GM23248 (cell line): ENCODE data around the gene URB1. TPM values are rescaled to one million over a fixed set of nuclear protein-coding genes. Genes with fewer than 3 reads are reported as not detected.

Source experiments
- DNase-seq: peaks from one replicate; pipeline ENCODE4 v3.0.0-alpha.2; 2015
- H2AFZ ChIP-seq: fragments of 200-600 bp; sonication (generic); 2 replicates; pipeline ENCODE4 v1.6.1; 2016; ENCODE audit warnings: antibody characterized with exemption
- H3F3A ChIP-seq: fragments of 200-600 bp; sonication (generic); 2 replicates; pipeline ENCODE4 v1.6.1; 2016; ENCODE audit warnings: mild to moderate bottlenecking, antibody characterized with exemption, mixed run types; ENCODE audit not compliant: insufficient read depth
- H3K27ac ChIP-seq: fragments of 200-600 bp; sonication (generic); 2 replicates; pipeline ENCODE4 v1.5.1; 2016; ENCODE audit warnings: mild to moderate bottlenecking
- H3K27me3 ChIP-seq: fragments of 200-600 bp; sonication (generic); replicated peaks from 2 replicates; pipeline ENCODE4 v1.6.1; 2016; ENCODE audit warnings: mild to moderate bottlenecking; ENCODE audit not compliant: insufficient read depth
- H3K36me3 ChIP-seq: fragments of 200-600 bp; sonication (generic); 2 replicates; pipeline ENCODE4 v1.6.1; 2016; ENCODE audit warnings: low read depth, mild to moderate bottlenecking
- H3K4me1 ChIP-seq: fragments of 200-600 bp; sonication (generic); 2 replicates; pipeline ENCODE4 v1.6.1; 2016; ENCODE audit warnings: mild to moderate bottlenecking; ENCODE audit not compliant: insufficient read depth
- H3K4me2 ChIP-seq: fragments of 200-600 bp; sonication (generic); one replicate; pipeline ENCODE4 v1.6.1; 2016; ENCODE audit warnings: mild to moderate bottlenecking; ENCODE audit not compliant: unreplicated experiment
- H3K4me3 ChIP-seq: fragments of 200-600 bp; sonication (generic); 2 replicates; pipeline ENCODE4 v1.5.1; 2016; ENCODE audit warnings: mild to moderate bottlenecking
- H3K79me2 ChIP-seq: fragments of 200-600 bp; sonication (generic); 2 replicates; pipeline ENCODE4 v1.6.1; 2016; ENCODE audit warnings: mild to moderate bottlenecking; ENCODE audit not compliant: insufficient read depth
- H3K9ac ChIP-seq: fragments of 200-600 bp; sonication (generic); 2 replicates; pipeline ENCODE4 v1.6.1; 2016; ENCODE audit warnings: mild to moderate bottlenecking
- H3K9me2 ChIP-seq: fragments of 200-600 bp; sonication (generic); 2 replicates; pipeline ENCODE4 v1.6.1; 2016; ENCODE audit warnings: mixed run types, mild to moderate bottlenecking, moderate library complexity; ENCODE audit not compliant: insufficient read depth
- H3K9me3 ChIP-seq: fragments of 200-600 bp; sonication (generic); one replicate; pipeline ENCODE4 v1.6.1; 2017; ENCODE audit warnings: low read depth
- H4K20me1 ChIP-seq: fragments of 200-600 bp; sonication (generic); 2 replicates; pipeline ENCODE4 v1.6.0; 2016; ENCODE audit not compliant: insufficient read depth
- EZH2 ChIP-seq: fragments of 200-600 bp; sonication (generic); IDR thresholded peaks from 2 replicates; pipeline ENCODE4 v1.6.1; 2018; ENCODE audit warnings: antibody characterized with exemption, mild to moderate bottlenecking; ENCODE audit not compliant: insufficient read depth, poor library complexity, severe bottlenecking
- EZH2phosphoT487 ChIP-seq: fragments of 200-600 bp; sonication (generic); IDR thresholded peaks from 2 replicates; pipeline ENCODE4 v1.6.1; 2018; ENCODE audit warnings: antibody characterized with exemption, moderate library complexity, mild to moderate bottlenecking, low read depth; ENCODE audit not compliant: insufficient read depth
- WGBS, 2 experiments: methylation state at CpG; one replicate each; pipeline ENCODE4 v1.1.6; 2015 to 2017; ENCODE audit warnings: low lambda C conversion rate in 2 of 2, low coverage in 1 of 2; ENCODE audit errors: missing lambda C conversion rate in 2 of 2; 5-methylcytosine and 5-hydroxymethylcytosine counted together
- in situ Hi-C: fragments of 300-500 bp; cut with MboI; formaldehyde crosslinking; loops from 2 replicates; pipeline ENCODE4 v1.15.0; 2020
- polyA plus RNA-seq: library from polyadenylated mRNA; unstranded; fragments of >200 nt; fragmentation: Nextera tagmentation; extraction: Ambion mirVana; gene quantifications from 2 replicates; pipeline ENCODE4 v1.2.1, GENCODE V29; 2016
- total RNA-seq: library from RNA; depleted of rRNA; stranded (reverse); fragments of >200 nt; shearing (Covaris generic); gene quantifications from 2 replicates; pipeline ENCODE4 v1.2.3, GENCODE V29; 2014

Gene URB1
- total and polyA plus RNA-seq, 2 experiments from 2014 or later = 4.9 to 15.7 TPM

DNA sequence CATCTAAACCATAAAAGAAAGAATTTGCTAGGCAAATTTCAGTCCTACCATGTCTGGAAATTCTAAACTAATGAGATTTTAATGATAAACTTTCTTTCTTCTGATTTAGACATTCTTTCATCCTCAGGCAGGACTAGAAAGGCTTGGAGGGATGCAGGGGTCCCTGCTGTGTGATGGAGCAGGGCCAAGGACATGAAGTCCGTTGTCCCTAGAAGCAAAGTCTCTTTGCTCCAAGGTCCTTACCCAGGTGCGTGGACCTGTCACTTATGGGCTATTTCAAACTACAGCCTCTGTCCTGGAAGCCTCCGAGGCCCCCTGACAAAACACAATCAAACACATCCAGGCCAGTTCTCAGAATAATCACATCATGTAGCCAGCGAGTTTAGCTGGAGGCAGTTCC lies 26.6 kb downstream of the URB1 start:
- peaks cover 51% of the 10 kb centered on the region for H3K79me2 ChIP-seq
- TF ChIP-seq EZH2phosphoT487 = no peak
- no peak for TF ChIP-seq EZH2
- H3K27me3 ChIP-seq = no peaks in the 10 kb centered on the region
- H3K9ac ChIP-seq = no peak overlapping the region
- no peak overlapping the region for H3K4me2 ChIP-seq
- H4K20me1 ChIP-seq = no peaks in the 10 kb centered on the region
- H2AFZ ChIP-seq = no peak overlapping the region
- H3K36me3 ChIP-seq = peaks cover 63% of the 10 kb centered on the region
- 86% methylated on average over 4 of the region's 4 CpGs for WGBS, 2 experiments
- DNase-seq = no peak
- H3K27ac ChIP-seq = no peak overlapping the region
- peaks cover 6% of the 10 kb centered on the region for H3F3A ChIP-seq
- in situ Hi-C loops = no loop called here
- no peaks in the 10 kb centered on the region for H3K9me2 ChIP-seq
- no peaks in the 10 kb centered on the region for H3K9me3 ChIP-seq
- no peak overlapping the region for H3K4me3 ChIP-seq
- peaks cover 4% of the 10 kb centered on the region for H3K4me1 ChIP-seq

DNA sequence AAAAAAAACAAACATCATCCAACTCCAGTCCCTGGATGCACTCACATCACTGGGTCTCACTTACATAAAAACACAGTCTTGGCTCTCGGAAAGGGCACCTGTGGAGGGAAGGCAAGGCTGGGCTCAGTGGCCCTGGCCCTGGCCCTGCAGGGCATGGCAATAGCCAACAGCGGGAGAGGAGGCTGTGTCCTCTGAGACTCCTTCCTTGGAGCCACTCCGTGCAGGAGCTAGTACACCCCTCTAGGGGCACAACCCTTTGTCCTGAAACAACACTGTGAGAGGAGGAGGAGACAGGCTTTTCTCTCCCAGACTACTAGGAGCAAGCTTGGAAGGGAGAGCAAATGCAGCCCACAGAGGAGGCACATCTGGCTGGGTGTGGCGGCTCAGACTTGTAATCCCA lies 28.0 kb downstream of the URB1 start:
- H3K9me3 ChIP-seq = no peaks in the 10 kb centered on the region
- TF ChIP-seq EZH2 = no peak
- TF ChIP-seq EZH2phosphoT487 = no peak
- in situ Hi-C loops = no loop called here
- no peak overlapping the region for H3K9ac ChIP-seq
- H3F3A ChIP-seq = no peaks in the 10 kb centered on the region
- no peak overlapping the region for H2AFZ ChIP-seq
- H3K36me3 ChIP-seq = peaks cover 62% of the 10 kb centered on the region
- H3K4me1 ChIP-seq = no peaks in the 10 kb centered on the region
- no peak overlapping the region for H3K27ac ChIP-seq
- WGBS, 2 experiments = 86 to 89% methylated on average over 4 of the region's 4 CpGs
- peaks cover 37% of the 10 kb centered on the region; the same call in 1 of the 2 replicates for H3K79me2 ChIP-seq
- H3K27me3 ChIP-seq = no peaks in the 10 kb centered on the region
- no peak overlapping the region for H3K4me2 ChIP-seq
- H3K4me3 ChIP-seq = no peak overlapping the region
- no peak for DNase-seq
- H4K20me1 ChIP-seq = no peaks in the 10 kb centered on the region
- no peaks in the 10 kb centered on the region for H3K9me2 ChIP-seq

DNA sequence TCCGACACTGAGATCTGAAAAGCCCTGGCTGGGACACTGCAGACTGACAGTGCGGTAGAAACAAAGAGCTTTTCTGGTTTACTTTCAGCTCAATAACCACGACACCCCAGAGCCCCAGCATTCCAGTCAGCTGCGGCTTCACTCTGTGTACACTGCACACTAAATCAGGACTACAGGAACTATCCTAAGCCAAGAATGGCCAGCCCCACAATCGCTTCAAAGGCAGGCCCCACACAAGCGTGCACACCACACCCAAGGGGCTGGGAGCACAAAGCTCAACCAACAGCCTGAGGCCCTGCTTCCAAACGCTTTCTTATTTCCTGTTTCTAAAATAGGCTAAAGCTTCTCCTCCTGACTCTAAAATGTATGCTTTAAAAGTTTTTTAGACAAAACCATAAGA lies 28.4 kb downstream of the URB1 start:
- H3K36me3 ChIP-seq = peaks cover 62% of the 10 kb centered on the region

DNA sequence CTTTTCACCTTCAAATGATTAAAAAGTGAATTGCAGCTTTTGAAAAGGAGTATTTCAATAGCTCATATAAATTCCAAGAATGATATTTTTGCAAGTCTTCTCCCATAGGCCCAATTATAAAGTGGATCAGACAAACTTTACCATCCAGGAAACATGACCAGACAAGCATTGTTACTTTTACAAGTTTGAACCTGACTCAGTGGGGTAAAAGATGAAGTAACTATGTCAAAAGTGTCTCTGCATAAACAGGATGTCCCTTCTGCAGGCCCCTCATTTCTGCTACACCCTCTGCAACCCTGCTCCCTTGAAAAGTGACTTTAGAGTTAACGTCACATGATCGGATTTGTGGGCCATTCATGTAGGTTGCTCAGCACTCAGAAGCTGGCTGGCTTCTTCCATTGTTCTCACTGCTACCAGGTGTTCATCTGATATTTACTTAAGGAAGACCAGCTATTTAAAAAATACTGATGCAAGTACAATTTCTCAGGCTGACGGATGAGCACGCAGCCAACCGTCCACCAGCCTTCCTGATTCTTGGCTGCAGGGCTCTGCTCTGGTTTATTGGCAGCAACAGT lies 32.3 kb downstream of the URB1 start:
- H3K4me3 ChIP-seq = no peak overlapping the region

More for the DNA sequence above, 28.4 kb downstream of the URB1 start:
- no peaks in the 10 kb centered on the region for H3K9me2 ChIP-seq
- H3K79me2 ChIP-seq = peaks cover 37% of the 10 kb centered on the region; the same call in 1 of the 2 replicates
- H3K4me3 ChIP-seq = no peak overlapping the region
- H3K4me2 ChIP-seq = no peak overlapping the region
- H3K4me1 ChIP-seq = no peaks in the 10 kb centered on the region
- in situ Hi-C loops = no loop called here
- no peak for DNase-seq
- H3F3A ChIP-seq = no peaks in the 10 kb centered on the region
- H2AFZ ChIP-seq = no peak overlapping the region
- no peaks in the 10 kb centered on the region for H3K27me3 ChIP-seq
- no peak for TF ChIP-seq EZH2
- H3K27ac ChIP-seq = no peak overlapping the region
- WGBS, 2 experiments = 83 to 85% methylated on average over 7 of the region's 7 CpGs
- H4K20me1 ChIP-seq = no peaks in the 10 kb centered on the region
- H3K9me3 ChIP-seq = no peaks in the 10 kb centered on the region
- H3K9ac ChIP-seq = no peak overlapping the region

More for the DNA sequence above, 32.3 kb downstream of the URB1 start:
- Histone ChIP-seq H3K9me2 (no peaks in the 10 kb centered on the region), H3K9me3 (no peaks in the 10 kb centered on the region), H3K4me2 (no peak overlapping the region), H3K27me3 (no peaks in the 10 kb centered on the region), H4K20me1 (no peaks in the 10 kb centered on the region), H2AFZ (no peak overlapping the region), H3K36me3 (peaks cover 59% of the 10 kb centered on the region), H3K27ac (no peak overlapping the region), H3F3A (no peaks in the 10 kb centered on the region), H3K79me2 (peaks cover 18% of the 10 kb centered on the region; the same call in 1 of the 2 replicates), H3K9ac (no peak overlapping the region), H3K4me1 (no peaks in the 10 kb centered on the region)
- in situ Hi-C loops = no loop called here
- 84 to 87% methylated on average over 5 of the region's 5 CpGs for WGBS, 2 experiments
- DNase-seq = no peak
- TF ChIP-seq EZH2phosphoT487 (no peak), EZH2 (no peak)
